ENCODE data around the gene MYL7.

GRCh38 chr7:44112997-44113763 lies 28.0 kb downstream of the MYL7 start:
- TF ChIP-seq, protein P1, sequence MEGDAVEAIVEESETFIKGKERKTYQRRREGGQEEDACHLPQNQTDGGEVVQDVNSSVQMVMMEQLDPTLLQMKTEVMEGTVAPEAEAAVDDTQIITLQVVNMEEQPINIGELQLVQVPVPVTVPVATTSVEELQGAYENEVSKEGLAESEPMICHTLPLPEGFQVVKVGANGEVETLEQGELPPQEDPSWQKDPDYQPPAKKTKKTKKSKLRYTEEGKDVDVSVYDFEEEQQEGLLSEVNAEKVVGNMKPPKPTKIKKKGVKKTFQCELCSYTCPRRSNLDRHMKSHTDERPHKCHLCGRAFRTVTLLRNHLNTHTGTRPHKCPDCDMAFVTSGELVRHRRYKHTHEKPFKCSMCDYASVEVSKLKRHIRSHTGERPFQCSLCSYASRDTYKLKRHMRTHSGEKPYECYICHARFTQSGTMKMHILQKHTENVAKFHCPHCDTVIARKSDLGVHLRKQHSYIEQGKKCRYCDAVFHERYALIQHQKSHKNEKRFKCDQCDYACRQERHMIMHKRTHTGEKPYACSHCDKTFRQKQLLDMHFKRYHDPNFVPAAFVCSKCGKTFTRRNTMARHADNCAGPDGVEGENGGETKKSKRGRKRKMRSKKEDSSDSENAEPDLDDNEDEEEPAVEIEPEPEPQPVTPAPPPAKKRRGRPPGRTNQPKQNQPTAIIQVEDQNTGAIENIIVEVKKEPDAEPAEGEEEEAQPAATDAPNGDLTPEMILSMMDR (IDR thresholded peaks at IDR 0.05) = no peak
- no peak for TF ChIP-seq POLR2A (IDR thresholded peaks at IDR 0.05)

All from gastroesophageal sphincter (tissue), 3 donors.